Hepatic stellate cell (primary cell): ENCODE data around the gene PTPRB.
A peak's percentile ranks its signal among the peaks of the same experiment; 100 is the strongest.

Source experiments
- DNase-seq: peaks from one replicate; pipeline ENCODE4 v3.0.0; 2011; ENCODE audit warnings: low spot score

The PTPRB gene

GRCh38 chr12:70592664-70593063, 44.6 kb downstream of the PTPRB start:
- DNase-seq, result no peak

- DNase-seq, result no peak
These were observed 46.5 kb downstream of the PTPRB start for GRCh38 chr12:70590549-70591226.

GRCh38 chr12:70590051-70590450, 47.2 kb downstream of the PTPRB start:
- peak; percentile 55 for DNase-seq

DNA sequence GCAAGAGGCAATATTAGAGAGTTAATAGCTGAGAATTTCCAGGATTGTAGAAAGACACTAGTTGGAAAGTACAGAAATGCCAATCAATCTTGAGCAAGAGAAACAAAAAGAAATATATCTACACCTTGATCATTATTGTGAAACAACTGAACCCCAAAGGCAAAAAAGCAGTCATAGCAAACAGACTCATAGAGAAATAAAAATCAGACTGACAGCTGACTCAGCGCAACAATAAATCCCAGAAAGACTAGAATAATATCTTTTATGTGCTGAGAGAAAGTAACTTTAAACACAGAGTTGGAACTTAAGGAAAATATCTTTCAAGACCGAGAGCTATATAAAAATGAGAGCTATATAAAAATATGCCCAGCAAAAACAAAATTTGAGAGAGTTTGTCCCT, 52.9 kb downstream of the PTPRB start:
- no peak for DNase-seq

DNA sequence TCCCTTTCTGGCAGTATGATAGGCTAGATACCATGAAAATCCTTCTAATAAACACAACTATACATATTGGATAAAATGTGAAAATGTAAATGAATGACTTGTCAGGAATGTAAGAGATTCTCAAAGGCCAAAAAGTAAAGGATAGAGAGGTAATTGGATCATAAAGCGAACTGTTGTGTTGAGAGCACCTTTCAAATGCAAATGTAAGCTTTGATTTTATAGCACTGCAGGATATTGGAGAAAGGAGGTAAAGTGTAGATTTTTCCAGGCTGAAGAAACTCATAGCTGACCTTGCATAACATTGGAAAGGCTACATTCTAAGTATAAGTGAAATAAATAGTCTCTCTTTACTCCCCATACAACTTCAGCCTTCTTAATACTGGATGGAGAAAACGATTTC, 54.0 kb downstream of the PTPRB start:
- no peak for DNase-seq

GRCh38 chr12:70581208-70581607, 56.0 kb downstream of the PTPRB start:
- no peak for DNase-seq

- DNase-seq, result no peak
These were observed 60.0 kb downstream of the PTPRB start for GRCh38 chr12:70577283-70577634.

DNA sequence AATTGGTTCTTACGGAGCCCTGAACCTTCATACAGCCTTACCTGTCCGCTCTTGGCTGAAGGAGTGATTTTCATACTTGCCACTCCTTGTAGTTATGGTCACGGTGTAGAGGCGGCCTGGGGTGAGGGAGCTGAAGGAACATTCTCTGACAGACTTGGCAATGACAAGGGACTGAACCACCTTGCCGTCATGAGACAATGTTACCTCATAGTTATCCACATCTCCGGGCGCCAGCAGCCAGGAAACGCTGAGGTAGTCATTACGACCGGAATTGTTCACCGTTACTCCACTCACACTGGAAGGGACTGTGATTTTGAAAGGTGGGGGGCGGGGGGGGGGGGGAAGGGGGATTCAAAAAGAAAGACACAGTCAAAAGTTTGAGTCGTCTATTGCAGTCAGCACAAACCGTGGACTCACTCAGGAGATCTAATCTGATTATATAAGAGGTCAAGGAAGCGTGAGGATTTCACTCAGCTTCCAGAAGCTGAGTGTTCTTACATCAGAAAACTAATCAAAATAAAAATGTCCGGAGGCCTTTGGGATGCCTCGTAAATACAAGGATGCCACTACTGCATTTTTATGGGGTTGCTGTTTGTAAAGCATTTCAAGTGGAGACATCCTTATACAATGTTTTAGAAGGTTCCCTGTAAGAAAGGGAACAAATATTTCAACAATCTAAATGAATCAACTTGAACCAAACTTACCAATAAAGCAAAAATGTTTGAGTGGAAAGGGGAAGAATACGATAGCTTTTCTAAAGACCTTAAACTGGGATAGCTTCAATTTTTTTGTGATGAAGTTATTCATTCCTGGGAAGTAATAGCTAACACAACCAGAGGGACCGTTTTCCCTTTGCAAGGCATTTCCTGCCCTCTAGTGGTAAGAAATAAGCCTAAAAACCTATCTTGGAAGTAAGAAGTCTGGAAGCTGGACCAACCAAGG, 60.6 kb downstream of the PTPRB start:
- peak; percentile 42 for DNase-seq

- peak; percentile 5 for DNase-seq
These were observed 65.4 kb downstream of the PTPRB start for GRCh38 chr12:70571705-70572268.

DNA sequence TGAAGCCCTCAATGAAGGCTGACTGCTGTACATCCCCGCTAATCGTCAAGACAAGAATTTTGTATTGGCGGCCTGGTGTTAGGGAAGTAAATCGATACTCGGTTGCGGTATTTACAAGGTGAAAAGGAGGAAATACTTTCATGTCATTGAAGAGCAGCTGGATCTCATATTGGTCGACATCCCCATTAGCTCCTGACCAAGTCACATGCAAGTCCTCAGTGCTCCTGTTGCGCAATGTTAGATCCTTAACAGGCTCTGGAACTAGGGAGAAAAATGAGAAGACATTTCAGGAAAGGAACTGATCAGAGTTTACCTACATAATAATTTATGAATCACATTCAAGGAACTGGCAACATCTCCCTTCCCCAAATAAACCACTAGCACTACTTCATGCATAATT, 66.2 kb downstream of the PTPRB start:
- no peak for DNase-seq

DNA sequence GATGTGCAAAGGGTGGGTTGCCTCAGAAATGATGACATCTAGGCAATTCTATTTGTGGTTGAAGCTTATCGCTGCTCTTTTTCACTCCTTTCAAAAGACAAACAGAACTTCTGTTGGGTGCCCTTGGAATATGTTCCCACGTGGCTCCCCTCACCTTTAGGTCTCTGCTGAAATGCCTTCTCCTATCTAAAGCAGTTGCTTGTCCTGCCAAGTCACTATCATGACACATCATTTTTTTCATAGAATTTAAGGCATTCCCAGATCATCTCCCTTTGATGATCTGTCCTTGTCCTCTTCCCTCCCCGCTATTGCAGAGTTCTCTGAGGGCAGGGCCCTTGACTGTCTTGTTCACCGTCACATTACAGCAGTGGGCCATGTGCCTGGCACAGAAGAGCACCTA, 75.7 kb downstream of the PTPRB start:
- no peak for DNase-seq

DNA sequence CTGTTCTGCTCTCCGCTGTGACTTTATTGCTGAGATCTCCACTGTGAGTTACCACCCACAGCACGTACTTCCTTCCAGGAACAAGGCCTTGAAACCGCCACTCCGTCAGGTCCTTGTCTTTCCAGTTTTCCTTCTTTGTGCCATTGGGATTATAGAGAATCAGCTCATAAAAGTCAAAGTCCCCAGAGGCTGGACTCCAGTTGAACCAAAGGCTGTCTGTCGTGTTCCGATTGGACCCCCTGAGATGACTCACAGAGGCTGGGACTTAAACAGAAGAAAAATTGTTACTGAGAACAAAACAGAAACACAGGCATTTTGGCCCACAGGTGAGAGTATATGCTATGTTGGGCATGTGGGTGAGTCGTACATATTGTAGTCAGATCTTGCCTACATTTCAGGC, 76.6 kb downstream of the PTPRB start:
- DNase-seq, result no peak

- DNase-seq, result no peak
These were observed 77.8 kb downstream of the PTPRB start for GRCh38 chr12:70559390-70559789.

DNA sequence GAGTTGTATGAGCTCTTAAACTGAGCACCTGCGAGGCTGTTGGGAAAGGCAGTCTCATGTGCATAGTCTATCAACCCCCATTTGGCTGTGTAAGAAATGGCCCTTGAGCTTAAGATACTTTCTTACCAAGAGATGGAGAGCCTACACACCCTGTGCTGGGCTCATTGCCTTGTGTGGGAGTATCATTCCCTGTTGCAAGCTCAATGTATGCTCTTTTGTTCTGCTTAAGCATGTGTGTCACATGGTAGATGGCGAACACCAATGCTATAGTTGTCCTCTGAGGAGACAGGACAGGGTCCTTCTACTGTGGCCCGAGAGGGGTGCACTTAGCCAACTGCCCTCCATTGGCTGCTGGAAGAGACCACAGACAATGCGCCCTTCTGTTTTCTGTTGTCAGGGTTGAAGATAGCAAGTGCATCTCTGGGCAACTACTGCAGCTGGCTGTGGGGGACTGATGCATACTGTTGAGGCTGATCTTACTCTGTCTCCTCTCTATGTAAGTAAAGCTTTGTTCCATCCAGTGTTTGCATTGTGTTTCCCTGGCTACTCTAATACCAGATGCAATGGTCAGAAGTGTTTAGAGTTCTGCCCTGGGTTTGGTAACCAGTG, 79.5 kb downstream of the PTPRB start:
- DNase-seq, result no peak

- no peak for DNase-seq
These were observed 80.9 kb downstream of the PTPRB start for GRCh38 chr12:70556179-70556869.

GRCh38 chr12:70555081-70555480, 82.1 kb downstream of the PTPRB start:
- DNase-seq, result no peak

- DNase-seq, result no peak
These were observed 83.8 kb downstream of the PTPRB start for GRCh38 chr12:70553391-70553859.

- no peak for DNase-seq
These were observed 85.5 kb downstream of the PTPRB start for GRCh38 chr12:70551731-70552130.

DNA sequence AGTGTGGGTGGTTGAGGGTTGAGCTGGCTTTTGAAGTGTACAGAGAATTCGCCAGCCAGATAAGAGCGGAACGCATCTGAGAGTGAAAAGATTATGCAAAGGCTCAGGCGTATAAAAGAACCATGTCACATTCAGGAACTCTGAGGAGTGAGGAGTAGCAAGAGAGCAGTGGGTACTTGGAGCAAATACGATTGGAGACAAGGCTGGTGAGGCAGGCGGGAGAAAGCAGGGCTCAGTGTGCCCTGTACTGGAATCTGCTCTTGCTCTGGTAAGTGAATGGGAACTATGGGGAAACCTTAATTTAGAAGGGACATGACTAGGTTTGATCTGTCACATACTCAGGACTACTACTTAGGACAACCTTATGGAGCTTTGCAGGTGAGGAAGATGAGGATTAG, 87.0 kb downstream of the PTPRB start:
- DNase-seq, result no peak

GRCh38 chr12:70549340-70550179, 87.7 kb downstream of the PTPRB start:
- no peak for DNase-seq

- DNase-seq, result peak; percentile 65
These were observed 93.8 kb downstream of the PTPRB start for GRCh38 chr12:70543444-70543843.
